Measurements from ENCODE around the gene CREB5.

DNA sequence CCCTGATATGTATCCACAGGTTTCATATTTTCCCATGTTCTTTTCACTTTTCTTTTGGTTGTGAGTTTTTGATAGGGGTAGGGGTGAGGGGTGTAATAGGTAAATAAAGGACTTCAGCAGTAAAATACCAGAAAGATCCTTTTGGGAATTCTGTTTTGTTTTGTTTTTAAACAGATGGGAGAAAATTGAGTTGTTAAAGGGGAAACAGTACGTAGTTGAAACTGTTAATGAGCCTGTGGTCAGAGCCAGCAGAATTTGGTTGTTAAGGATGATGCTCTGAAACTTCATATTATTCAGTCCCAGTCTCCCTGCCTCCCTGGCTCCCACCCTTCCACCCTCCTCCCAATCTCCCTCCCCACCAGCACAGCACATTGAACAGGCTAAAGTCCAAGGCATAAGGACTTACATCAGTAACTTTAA is 195.9 kb downstream of the CREB5 start:
- no peak for TF ChIP-seq POLR2AphosphoS5 (IDR thresholded peaks at IDR 0.05; ENCODE audit: low read depth, low read length)
- no peak for TF ChIP-seq POLR2A (IDR thresholded peaks at IDR 0.05; ENCODE audit: low read depth, low read length)

Measured in GM12892 (cell line).